DMS53 treated with DMSO at 0.1 percent for 48 hours (cell line): ENCODE data around the gene SORCS2.
"Not testable (repeated sequence)": the region's sequence is repeated elsewhere in the genome, so short reads cannot be mapped to it uniquely, and the experiment has no call there.

Source experiments
- DNase-seq: peaks from one replicate; lab custom pipeline; 2025; ENCODE audit not compliant: unreplicated experiment; lab: John Stamatoyannopoulos, UW

The SORCS2 gene

GRCh38 chr4:7199129-7199725, 6.9 kb downstream of the SORCS2 start:
- no peak for DNase-seq

GRCh38 chr4:7199771-7200441, 7.6 kb downstream of the SORCS2 start:
- DNase-seq, result no peak

GRCh38 chr4:7200801-7201200, 8.5 kb downstream of the SORCS2 start:
- no peak for DNase-seq

DNA sequence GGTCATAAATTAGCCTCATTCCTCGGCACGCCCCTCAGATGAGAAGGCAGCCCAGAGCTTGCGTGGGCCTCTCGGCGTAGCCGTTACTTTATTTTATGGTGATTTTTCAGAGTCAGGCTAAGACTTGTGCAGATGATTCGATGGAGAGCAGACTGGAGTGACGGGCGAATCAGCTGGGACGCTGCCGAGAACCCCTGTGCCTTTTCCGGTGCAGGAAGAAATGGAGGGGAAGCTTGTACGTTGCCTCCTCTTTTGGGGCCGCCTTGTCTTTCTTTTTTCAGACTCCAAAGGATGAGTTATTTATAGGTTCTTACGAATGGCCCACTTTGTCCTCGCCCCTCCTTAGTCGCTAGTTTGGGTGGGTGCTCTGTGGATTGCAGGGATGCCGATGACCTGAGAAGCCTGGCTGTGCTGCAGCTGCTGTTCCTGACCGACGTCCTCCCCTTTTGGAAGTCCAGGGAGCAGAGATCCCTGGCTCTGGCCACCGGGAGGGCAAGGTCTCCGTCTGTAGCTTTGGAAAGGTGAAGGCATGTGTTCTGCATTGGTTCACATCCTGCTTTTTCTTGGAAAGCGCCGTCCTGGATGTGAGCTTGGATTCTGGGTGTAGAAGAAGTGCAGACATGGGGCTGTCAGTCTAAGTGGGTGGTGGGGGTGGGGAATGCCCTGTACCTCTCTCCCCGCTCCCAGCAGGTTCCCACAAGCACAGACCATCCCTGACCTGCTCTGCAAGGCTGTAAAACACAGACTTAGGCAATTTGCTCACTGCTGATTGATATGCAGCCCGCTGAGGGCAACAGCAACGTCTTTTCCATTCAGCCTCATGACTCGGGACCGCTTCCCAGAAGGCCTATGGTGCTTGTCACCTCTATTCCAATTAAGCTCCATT, 9.3 kb downstream of the SORCS2 start:
- no peak for DNase-seq

DNA sequence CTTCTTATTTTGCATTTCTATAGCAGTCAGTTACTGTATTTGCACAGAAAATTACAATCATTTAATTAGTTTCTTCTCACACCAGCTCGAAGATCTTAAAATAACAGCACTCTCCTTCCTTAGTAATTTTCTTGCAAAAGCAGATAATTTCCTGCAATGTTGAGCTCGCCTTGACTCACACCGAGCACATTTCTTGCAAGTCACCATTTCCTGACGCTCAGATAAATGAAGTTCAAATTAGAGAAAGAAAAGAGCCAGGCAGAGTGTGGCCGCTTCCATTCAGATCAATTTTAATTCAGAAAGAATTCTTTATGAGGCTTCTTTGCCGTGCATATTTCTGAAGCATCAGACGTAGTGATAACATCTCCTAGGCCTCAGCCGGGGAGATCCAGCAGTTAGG, 10.1 kb downstream of the SORCS2 start:
- no peak for DNase-seq

- no peak for DNase-seq
Observed at GRCh38 chr4:7204656-7205387, 12.5 kb downstream of the SORCS2 start.

DNA sequence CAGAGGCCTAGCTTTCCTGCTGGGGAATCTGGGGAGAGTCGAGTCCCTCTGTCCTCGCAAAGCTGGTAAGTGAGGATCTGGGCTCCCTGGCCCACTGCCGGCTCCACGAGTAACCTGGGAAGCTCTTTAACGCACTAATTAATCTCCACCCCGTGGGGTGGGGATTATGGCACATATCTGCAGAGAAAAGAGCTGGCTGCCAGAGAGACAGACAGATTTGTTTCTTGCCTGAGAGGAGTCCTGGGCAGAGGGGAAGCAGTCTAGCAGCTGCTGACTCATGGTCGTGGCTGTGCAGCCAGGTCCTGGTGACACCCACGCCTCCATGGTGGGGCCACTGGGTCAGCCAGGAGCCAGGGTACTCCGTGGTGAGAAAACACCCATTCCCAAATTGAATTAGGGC, 14.0 kb downstream of the SORCS2 start:
- no peak for DNase-seq

DNA sequence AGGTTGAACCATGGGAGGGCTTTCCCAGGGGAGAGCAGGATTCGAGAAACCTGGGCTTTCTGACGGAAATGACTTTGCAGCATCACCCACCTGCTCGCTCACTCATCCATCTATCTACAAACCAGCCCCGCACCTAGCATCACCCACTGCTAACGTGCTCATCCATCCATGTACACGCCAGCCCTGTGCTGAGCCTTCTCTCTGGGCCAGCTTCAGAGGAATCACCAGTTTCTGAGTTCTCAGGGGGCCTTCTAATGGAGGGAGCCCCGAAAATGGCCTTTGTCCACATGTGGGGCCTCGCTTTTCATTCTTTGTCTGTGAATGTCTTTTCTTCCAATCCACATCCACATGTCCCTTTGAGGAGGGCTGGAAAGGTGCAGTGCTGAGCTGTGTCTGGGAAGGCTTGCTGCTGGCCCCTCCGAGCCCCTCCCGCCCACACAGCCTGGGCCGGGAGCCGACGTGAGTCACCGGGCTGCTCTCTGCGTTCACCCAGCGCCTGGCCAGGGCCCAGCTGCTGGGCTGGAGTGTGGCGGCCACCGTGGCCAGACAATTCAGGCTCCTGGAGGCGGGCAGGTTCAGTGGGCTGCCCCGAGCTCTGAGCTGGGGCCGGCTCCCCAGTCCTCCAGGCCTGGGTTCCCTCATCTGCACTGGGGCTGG, 14.7 kb downstream of the SORCS2 start:
- DNase-seq, result no peak

- no peak for DNase-seq
Observed at GRCh38 chr4:7207628-7208231, 15.4 kb downstream of the SORCS2 start.

DNA sequence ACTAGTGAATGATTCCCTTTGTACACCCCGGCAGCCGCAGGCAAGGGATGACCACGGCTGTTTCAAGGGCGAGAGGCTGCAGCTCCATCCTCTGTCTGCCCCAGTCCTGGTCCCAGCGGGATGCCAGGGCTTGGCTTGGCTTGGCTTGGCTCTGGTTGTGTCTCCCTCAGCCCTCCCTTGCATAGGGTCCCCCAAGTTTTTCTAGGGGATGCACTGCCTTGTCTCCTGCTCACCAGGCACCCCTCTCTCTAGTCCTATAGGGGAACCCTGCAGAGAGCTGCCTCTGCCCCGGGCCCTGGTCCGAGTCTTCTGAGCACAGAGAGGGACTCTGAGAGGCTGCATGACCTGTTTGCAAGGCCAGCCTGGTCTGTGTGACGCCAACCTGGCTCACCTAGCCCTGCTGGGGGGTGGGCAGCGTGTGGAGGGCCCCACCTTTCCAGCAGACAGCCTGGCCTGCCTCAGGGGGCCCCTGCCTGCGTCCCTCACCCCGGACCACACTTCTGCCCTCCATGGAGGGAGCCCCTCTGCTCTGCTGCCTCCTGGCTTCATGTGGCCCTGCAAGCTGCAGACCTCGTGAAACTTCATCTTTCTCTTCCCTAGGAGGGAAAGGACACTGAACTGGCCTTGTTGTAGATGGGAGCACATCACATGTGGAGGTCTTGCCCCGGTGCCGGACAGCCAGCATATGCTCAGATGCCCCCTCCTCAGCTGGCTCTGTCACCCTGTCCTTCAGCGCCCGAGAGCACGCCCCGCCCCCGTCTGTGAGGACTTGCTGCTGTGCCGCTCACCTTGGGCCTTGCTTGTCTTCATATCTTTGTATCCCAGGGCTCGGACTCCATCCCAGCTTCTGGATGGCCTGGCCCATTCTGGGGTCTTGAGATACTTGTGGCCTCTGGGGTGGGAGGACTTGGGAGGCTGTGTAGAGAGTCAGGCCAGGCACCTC, 16.4 kb downstream of the SORCS2 start:
- DNase-seq, result no peak

GRCh38 chr4:7209699-7210098, 17.4 kb downstream of the SORCS2 start:
- DNase-seq, result no peak

GRCh38 chr4:7210824-7211223, 18.5 kb downstream of the SORCS2 start:
- DNase-seq, result no peak

DNA sequence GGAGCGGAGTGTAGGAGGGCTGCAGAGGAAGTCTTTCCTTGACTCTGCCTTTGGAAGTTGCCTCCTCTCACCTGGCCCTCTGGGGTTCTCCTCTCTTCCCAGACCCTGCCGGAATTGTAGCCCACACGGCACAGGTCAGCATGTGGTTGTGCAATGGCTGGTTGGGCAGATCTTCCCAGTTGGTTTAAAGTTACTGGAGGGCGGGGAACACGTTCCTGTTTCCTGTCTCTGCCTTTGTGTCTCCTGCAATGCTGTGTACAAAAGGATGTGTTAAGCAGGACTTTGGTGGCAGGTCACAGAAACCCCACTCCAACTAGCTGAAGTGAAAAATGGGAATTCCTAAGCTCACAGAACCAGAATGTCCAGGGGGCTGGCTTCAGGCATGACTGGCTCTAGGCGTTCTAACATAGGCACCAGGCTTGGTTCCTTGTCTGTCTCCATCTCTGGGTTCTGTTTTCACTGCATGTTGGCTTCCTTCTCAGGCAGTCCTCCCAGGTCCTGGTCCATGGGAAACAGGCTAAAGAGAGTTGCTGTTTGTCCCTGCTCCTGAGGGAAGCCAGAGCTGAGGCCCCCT, 19.9 kb downstream of the SORCS2 start:
- DNase-seq, result no peak

DNA sequence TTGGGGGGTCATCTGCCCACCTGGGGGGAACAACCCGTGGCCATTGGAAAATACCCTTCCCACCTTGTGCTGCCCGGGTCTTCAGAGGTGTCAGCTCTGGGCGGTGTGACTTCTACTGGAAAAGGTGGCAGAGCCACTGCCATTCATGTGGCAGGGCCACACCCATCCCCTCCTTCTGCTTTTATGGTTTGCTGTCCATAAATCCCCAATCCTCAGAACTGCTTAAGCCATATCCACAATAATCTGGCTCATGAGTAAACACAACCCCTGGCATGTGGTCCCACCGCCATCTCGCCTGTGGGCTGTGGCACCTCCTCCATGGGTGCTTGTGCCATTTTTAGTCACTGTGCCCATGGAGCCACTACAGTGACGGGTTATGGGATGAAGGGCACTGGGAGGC, 20.6 kb downstream of the SORCS2 start:
- DNase-seq, result no peak

DNA sequence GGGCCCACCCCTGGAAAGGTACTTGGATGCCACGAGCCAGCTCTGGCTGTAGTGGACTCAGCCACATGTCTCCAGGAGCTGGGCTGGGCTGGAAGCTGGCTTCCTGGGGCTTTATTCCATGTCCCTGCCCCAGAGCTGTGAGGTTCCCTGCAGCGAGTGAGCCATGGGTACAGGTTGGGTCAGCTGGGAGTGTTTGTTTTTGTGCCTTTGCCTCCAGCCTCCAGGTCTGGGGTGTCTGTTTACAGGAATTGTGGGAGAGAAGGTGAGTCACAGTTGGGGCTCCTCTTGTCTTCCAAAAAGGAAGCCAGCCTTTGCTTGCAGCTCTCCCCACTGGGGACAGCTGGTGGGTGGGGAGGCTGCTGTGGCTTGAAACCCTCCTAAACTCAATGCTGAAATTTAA, 21.5 kb downstream of the SORCS2 start:
- DNase-seq, result no peak

DNA sequence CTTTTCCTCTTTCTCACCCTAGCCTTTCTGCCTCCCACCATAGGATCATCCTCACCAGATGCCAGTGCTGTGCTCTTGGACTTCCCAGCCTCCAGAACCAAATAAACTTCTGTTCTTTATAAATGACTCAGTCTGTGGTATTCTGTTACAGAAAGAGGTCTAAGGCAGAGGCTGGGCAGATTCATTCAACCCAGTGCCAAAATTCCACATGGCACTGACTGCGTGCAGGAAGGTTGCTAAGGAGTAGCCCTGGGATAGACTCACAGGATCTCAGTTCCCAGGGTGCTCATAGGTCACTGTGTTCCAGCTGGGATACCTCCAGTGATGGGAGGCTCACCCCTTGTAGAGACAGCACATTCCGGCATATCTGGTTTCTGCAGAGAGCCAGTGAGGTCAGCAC, 22.0 kb downstream of the SORCS2 start:
- DNase-seq, result no peak

- DNase-seq, result not testable (repeated sequence)
Observed at GRCh38 chr4:7215187-7215586, 22.8 kb downstream of the SORCS2 start.

- no peak for DNase-seq
Observed at GRCh38 chr4:7217039-7217438, 24.7 kb downstream of the SORCS2 start.
